NCI-H1436 treated with DMSO at 0.1 percent for 48 hours (cell line): ENCODE measurements around the gene EXOC6B.
"Not testable (repeated sequence)": the region's sequence is repeated elsewhere in the genome, so short reads cannot be mapped to it uniquely, and the experiment has no call there.

Experiments
- DNase-seq: peaks from one replicate; lab custom pipeline; 2025; lab: John Stamatoyannopoulos, UW

Gene EXOC6B

DNA sequence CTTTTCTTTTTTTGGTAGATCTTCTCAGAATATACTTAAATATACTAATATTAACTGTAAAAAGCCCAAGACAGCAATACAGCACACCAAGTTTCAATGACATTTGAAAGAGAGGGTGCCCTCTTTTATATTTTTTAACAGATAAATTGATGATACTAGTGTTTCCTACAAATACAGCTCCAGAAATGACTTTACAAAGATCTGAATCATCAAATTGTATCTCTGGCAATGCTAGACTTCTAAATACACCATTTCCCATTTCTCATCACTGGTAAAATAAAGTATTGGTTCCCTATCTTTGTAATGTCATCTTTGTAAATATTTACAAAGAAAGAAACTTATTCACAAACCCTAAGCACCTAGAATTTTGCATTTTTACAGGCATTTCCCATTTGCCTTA is 281.3 kb downstream of the EXOC6B start:
- DNase-seq = no peak

DNA sequence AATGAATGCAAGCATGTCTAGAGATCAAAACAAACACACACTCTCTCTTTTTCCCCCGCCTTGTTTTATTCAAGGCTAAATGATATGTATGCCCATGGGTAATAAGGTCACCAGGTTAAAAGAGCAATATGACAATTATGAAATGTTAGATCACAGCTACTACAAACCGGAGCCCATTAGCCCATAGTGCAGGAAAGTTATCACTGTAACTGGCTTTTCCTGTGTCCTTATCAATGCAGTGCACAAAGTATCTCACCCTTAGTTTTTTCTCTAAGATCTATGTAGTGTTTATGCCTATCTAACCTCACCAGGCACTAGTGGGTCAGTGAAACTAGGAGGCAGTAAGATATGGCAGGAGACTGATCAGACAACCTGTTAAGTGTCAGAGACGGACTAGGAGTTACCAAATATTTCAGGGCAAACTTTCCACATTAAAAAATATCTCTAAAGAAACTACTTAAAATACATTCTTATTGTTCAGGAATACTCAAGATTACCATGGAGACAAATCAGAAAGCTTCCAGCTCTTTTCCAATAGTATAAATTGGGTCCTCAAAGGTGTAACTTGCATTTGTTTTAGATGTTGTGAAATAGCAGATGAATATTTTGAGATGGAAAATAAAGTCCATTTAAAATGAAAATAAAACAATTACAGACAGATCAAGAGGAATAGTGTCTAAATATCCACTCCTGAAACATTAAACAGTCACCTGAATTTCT is 282.2 kb downstream of the EXOC6B start:
- DNase-seq = no peak

DNA sequence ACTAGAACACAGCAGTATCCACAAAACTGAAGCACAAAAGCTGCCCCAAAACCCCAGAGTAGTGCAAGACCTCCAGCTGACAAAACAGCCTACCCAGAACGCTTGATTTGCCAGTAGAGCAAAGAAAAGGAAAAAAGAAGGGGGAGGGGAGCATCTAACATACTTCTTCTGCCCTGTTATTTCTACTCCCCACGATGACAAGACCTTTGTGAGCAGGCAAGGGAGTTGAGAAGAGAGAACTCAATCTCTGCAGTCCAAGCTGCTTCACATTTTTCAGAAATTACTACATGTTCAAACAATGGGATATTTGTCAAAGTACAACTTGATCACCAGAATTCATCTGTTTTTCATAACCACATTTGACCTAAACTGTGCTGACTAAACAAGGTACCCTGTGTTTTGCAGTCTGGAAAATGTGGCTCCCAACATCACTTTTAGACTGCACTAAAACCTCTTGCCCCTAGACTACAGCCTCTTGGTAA is 286.7 kb downstream of the EXOC6B start:
- DNase-seq = no peak

DNA sequence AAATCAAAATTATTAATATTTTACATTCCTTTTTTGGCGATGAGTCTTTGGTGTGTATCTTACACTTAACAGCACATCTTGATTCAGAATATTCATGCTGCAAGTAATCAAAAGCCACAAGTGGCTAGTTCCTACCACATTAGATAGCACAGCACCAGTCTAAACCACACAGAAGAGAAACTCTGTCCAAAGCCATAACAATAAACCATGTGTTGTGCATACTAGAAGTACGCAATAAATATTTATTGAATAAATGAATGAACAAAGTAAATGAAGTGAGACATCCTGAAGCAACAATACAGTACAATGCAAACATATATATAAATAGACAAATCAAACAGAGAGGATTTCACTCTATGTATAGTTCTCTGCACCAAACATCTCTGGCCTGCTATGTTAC is 287.3 kb downstream of the EXOC6B start:
- DNase-seq = no peak

DNA sequence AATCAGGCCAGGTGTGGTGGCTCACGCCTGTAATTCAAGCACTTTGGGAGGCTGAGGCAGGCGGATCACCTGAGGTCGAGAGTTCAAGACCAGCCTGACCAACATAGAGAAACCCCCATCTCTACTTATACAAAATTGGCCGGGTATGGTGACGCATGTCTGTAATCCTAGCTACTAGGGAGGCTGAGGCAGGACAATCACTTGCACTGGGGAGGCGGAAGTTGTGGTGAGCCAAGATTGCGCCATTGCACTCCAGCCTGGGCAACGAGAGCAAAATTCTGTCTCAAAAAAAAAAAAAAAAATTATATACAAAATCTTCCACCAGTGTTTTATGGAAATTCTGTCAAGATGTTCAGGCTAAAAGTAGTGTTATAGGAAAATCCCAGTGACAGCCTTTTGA is 290.2 kb downstream of the EXOC6B start:
- DNase-seq = not testable (repeated sequence)

DNA sequence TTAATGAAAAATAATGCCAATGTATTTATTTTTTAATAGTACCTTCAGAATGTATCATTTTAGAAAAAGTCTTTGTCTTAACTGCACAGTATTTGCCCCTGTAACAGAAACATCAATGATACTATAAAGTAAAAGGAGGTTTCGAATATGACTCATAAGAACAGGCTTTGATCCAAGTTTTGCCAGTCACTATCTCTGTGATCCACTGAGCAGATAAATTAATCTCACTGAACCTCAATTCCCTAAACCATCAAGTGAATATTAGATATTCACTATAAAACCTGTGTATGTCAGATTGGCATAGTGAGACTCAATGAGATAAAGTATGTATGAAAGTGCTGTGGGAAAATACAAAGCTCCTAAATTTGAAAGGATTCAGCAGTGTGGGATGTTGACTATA is 292.1 kb downstream of the EXOC6B start:
- DNase-seq = no peak

DNA sequence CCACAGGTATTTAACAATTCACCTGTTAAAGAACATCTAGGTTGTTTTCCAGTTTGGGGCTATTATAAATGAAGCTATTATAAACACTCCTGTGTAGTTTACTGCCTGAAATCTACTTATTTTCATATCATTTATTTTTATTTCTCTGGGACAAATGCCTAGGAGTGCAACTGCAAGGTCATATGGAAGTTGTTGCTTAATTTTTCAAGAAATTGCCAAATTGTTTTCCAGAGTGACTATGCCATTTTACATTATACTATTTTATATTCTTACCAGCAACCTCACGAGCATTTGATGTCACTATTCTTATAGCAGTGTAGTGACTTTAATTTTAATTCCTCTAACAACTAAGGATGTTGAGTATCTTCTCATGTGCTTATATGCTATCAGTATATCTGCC is 298.4 kb downstream of the EXOC6B start:
- no peak for DNase-seq

DNA sequence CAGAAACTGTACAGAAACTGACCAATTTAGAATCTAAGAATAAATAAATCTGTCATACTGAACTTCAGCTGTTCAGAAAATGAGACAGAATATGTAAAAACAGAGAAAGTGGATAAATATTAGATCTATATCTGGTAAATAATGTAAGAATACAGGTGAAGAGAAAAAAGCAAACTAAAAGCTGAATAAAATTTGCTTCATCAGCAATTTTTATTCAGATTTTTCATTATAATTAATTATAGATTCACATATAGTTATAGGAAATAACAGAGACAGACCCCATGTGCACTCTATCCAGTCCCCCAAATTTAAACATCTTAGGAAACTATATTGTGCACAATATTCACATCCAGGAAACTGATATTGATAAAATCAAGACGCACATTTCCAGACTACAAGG is 299.2 kb downstream of the EXOC6B start:
- DNase-seq = no peak

DNA sequence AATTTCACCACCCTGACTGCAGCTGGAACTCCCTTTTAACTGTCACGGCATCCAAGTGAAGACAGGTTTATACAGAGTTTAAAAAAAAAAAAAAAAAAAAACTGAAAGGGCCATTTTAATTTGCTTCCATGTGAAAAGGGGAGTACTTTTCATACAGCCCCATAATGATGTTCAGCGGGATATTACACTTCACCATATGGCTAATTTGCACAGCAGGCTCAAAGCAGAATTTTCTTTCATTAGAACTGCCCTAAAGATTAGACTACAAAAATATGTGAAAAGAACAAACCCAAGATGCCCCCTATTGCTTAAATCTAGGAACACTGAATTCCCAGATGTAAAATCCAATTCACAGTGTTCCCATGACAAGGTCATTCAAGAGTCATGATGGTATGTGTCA is 301.8 kb downstream of the EXOC6B start:
- DNase-seq = no peak

DNA sequence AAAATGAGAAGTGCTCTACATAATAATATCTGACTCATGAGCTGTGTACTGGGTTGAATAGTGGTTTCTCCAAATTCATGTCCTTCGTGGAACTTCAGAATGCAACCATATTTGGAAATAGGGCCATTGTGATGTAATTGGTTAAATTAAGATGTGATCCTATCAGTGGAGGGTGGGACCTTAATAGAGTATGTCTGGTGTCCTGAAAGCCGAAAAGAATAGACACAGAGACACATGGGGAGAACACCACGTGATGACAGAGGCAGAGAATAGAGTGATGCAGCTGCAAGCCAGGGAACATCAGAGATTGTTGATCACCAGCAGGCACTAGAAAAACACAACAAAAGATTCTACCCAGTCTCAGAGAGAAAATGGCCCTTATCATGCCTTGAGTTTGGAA is 310.1 kb downstream of the EXOC6B start:
- no peak for DNase-seq

DNA sequence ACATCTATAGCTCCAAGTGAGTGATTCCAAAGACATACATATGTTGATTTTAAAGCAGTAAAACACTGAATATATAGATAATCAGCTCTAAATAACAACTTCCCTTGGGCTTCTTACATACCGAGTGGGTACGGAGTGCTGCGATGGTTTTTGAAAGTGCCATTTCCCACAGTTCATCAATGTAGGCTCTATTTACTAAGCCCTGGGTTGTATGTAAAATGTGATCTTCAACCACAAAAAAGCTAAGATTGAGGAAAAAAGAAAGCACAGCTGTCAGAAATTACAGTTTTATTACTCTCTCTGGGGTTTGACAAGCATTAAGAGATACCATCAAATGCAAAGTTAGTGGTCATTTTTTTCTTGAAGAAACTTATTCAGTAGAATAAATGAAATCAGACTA is 312.8 kb downstream of the EXOC6B start:
- no peak for DNase-seq

DNA sequence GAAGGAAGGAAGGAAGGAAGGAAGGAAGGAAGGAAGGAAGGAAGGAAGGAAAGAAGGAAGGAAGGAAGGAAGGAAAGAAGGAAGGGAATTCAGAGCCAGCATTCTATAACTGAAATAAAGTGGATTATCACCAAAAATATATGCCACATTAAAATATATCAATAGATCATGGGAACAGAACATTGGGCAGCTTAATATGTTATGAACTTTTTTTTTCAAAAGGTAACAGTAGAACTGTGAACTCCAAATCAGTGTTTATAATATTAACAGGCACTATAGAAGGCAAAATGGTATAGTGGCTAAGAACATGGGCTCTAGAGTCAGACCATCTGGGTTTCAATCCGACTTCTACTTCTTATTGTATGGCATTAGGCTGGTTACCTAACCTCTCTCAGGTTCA is 313.5 kb downstream of the EXOC6B start:
- no peak for DNase-seq

DNA sequence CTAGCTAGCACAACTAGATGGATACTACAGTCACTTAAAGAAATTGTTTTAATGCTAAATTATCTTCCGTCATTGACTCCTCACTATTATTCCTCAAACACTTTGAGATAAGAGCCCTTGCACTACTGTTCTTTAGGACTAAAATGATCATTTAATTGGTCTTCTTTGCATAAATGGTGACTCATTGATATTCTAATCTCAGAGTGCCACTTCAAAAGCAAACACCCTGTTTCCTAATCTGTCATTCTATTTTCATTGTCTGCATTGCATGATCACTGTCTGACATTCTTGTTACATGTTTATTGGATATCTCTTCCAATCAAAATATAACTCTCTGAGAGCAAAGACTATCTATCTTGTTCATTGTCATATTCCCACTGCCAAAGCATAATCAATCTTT is 313.9 kb downstream of the EXOC6B start:
- no peak for DNase-seq

DNA sequence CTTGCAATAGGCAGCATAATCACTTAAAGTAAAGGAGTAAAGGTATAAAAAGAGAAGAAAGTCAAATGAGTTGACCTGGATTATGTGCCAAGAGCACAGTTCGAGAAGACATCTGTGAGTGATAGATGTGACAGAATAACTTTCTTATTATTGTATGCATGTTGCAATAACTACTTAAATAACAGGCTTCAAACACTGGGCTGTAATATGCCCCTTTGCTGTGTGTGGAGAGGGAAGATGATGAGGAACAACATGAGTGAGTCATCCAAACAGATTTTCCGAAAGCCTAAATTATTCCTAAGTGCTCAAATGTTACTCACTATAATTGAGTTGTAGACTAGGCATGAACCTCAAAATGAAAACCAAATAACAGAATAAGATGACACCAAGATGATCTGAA is 328.1 kb downstream of the EXOC6B start:
- DNase-seq = no peak

DNA sequence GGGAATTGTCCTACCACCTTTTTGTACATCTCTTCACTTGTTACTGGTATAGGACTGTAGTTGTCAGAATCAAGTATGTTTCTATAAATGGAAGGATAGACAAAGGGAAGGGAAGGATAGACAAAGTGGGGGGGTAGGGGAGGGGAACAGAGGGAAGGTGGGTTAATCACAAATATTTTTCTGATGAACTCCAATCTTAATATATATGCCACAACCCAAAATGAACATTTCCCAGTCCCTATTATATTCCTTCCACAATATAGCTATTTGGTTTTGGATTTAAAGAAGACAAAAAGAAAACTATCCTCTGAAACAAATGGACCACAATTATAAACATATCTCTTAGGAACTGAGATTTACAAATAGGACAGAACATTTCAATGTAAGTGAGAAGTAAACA is 329.4 kb downstream of the EXOC6B start:
- DNase-seq = no peak

DNA sequence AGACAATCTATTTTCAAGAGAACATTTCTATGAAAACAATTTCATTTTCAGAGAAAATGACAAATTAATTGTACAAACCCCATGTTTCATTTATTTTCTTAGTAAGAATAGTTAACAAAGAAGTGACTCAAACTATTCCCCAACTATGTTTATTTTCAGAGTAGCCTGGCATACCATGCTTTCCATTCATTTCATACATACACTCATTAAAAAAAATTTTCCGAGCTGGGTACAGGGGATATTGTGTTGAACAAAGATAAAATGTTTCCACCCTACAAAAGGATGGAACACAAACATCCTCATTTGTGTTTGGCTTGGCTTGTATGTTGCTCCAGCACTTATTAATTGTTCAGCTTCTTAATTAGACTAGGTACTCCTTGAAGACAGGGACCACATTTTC is 331.4 kb downstream of the EXOC6B start:
- DNase-seq = no peak

DNA sequence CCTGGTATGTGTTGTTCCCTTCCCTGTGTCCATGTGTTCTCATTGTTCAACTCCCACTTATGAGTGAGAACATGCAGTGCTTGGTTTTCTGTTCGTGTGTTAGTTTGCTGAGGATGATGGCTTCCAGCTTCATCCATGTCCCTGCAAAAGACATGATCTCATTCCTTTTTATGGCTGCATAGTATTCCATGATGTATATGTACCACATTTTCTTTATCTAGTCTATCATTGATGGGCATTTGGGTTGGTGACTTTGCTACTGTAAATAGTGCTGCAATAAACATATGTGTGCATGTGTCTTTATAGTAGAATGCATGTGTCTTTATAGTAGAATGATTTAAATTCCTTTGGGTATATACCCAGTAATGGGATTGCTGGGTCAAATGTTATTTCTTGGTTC is 341.2 kb downstream of the EXOC6B start:
- not testable (repeated sequence) for DNase-seq

DNA sequence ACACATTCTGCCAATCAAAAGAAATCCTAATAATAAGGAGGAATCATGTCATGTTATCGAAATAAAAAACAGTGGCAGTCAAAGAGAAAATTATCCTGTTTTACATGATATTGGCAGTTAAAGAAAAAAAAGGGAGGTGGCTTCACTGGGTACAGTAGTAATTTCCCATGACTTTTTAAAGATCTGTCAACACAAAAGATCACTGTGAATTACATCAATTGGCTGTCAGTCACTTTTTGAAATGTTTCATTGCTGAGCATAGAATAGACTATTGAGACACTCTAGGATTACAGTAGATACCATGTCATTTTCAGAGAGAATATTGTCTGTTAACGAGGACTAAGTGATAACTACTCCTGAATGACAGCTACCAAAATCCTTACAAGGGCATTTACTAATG is 342.5 kb downstream of the EXOC6B start:
- DNase-seq = no peak

DNA sequence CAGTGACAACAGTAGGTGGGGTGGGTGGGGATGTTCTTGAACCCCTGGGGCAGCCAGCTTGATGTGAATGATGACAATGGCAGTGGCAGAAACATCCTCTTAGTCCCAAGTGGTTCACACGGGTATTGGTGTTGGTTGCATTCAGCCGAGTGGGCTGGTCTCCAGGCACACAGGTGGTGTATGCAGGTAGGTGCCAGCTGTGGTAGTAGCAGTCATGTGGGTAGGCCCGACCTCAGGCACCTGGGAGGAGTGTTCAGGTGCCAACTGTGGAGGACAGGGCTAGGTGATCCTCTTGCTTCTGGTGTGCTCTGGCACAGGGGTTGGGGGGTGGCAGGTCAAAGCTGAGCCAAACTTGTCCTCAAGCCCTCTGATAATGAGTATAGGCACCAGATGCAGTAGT is 350.6 kb downstream of the EXOC6B start:
- no peak for DNase-seq

DNA sequence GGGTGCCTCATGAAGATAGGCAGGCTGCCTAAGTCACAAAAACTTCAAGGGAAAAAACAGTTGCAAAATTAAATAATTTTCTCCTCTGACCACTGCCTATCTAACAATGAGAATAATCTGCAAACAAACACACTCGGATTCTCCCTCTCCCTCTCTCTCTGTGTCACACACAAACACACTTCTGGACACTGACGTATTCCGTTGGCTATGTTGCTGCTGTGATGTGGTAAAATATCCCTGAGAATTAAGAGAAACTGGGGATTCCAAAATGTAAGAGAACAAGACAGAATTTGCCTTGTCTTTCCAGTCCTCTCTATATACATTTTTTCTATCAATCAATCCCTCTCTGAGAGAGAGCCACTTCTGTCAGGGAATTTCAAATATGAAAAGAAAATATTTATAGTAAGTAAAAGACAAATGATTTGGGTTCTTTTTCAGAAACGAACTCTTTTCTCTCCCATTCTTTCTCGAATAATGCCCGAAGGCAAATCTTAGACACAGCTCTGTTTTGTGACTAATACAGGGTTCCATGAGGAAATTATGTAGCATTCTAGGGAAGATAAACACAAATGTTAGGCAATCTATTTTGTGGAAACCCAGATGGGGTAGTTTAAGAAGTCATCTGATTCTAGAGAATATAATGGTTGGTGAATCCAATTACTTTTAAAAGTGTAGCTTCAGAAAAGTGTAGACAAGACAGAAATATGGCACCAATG is 367.9 kb downstream of the EXOC6B start:
- DNase-seq = no peak

DNA sequence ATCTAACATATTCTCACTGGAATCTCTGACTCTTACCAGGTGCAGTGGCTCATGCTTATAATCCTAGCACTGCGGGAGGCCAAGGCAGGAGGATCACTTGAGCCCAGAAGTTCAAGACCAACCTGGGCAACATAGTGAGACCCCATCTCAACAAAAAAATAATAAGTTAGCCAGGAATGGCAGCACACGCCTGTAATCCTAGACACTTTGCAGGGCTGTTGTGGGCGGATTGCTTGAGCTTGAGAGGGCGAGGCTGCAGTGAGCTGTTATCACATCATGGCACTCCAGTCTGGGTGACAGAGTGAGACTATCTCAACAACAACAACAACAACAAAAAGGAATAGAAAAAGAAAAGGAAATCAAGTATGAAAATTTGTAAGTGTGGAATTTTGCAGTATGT is 371.6 kb downstream of the EXOC6B start:
- DNase-seq = no peak

DNA sequence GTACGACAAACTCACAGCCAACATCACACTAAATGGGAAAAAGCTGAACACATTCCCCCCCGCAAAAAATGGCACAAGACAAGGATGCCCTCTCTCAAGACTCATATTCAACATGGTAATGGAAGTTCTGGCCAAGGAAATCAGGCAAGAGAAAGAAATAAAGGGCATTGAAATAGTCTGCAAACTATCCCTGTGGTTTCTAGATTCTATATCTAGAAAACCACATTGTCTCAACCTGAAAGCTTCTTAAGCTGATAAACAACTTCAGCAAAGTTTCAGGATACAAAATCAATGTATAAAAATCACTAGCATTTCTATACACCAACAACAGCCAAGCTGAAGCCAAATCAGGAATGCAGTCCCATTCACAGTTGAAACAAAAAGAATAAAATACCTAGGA is 383.6 kb downstream of the EXOC6B start:
- DNase-seq = no peak

DNA sequence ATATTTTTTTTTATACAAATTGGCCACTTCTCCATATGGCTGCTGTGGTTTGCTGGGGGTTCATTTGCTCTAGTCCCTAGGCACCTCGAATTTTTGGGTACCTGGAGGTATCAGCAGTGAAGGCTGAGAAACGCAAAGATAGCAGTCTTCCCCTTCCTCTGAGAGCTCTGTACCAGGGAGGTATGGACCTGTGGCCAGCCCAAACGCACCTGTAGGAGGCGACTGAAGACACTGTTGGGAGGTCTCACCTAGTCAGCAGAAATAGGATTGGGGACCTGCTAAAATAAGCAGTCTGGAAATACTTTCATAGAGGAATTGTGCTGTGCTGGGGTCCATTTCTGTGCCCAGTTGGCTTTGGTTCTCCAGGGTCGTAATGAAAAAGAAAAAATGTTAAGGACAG is 385.9 kb downstream of the EXOC6B start:
- DNase-seq = no peak

DNA sequence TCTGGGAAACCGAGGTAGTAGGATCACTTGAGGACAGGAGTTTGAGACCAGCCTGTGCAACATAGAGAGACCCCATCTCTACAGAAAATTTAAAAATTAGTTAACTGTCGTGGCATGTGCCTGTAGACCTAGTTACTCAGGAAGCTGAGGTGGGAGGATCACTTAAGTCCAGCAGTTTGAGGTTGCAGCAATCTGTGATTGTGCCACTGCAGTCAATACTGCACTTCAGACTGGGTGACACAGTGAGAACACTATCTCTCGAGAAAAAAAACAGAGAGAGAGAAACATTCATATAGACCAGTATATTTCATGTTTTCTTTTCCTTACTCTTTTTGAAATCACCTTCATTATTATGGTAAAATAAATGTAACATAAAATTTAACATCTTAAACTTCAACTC is 387.5 kb downstream of the EXOC6B start:
- DNase-seq = no peak
